ENCODE measurements around the gene APC2.
"Not testable (repeated sequence)": the region's sequence is repeated elsewhere in the genome, so short reads cannot be mapped to it uniquely, and the experiment has no call there.

The APC2 gene

GRCh38 chr19:1495799-1496713, 46.1 kb downstream of the APC2 start:
- no peak for DNase-seq (ENCODE audit: low read depth)

GRCh38 chr19:1496714-1497577, 47.0 kb downstream of the APC2 start:
- DNase-seq (ENCODE audit: low read depth) = no peak

GRCh38 chr19:1497578-1498235, 47.8 kb downstream of the APC2 start:
- DNase-seq (ENCODE audit: low read depth) = no peak

- DNase-seq (ENCODE audit: low read depth) = not testable (repeated sequence)
Observed at GRCh38 chr19:1499231-1499630, 49.3 kb downstream of the APC2 start.

GRCh38 chr19:1501200-1501595, 51.3 kb downstream of the APC2 start:
- no peak for DNase-seq (ENCODE audit: low read depth)

- DNase-seq (ENCODE audit: low read depth) = no peak
Observed at GRCh38 chr19:1502433-1503088, 52.6 kb downstream of the APC2 start.

- peak; percentile 57 for DNase-seq (ENCODE audit: low read depth)
Observed at GRCh38 chr19:1503089-1503924, 53.4 kb downstream of the APC2 start.

GRCh38 chr19:1503925-1504773, 54.2 kb downstream of the APC2 start:
- no peak for DNase-seq (ENCODE audit: low read depth)

- DNase-seq (ENCODE audit: low read depth) = no peak
Observed at GRCh38 chr19:1505012-1505411, 55.1 kb downstream of the APC2 start.

GRCh38 chr19:1505991-1506881, 56.3 kb downstream of the APC2 start:
- no peak for DNase-seq (ENCODE audit: low read depth)

- no peak for DNase-seq (ENCODE audit: low read depth)
Observed at GRCh38 chr19:1507192-1507660, 57.3 kb downstream of the APC2 start.

- DNase-seq (ENCODE audit: low read depth) = peak; percentile 83
Observed at GRCh38 chr19:1507763-1508506, 58.0 kb downstream of the APC2 start.

GRCh38 chr19:1508507-1508856, 58.6 kb downstream of the APC2 start:
- DNase-seq (ENCODE audit: low read depth) = no peak

GRCh38 chr19:1509602-1510441, 59.9 kb downstream of the APC2 start:
- no peak for DNase-seq (ENCODE audit: low read depth)

- DNase-seq (ENCODE audit: low read depth) = no peak
Observed at GRCh38 chr19:1510442-1510806, 60.5 kb downstream of the APC2 start.

GRCh38 chr19:1510807-1511206, 60.9 kb downstream of the APC2 start:
- no peak for DNase-seq (ENCODE audit: low read depth)
